H9 (cell line): ENCODE data around the gene CACNA2D3. TPM values are rescaled to one million over a fixed set of nuclear protein-coding genes. Genes with fewer than 3 reads are reported as not detected.

Experiments used
- DNase-seq: peaks from one replicate; pipeline ENCODE4 v3.0.0-alpha.2; 2017
- H2AFZ ChIP-seq: one replicate; pipeline ENCODE4 v1.6.1; 2013; ENCODE audit warnings: mild to moderate bottlenecking, low read length, control low read depth, moderate library complexity
- H2AK5ac ChIP-seq: 2 replicates; pipeline ENCODE4 v1.6.1; 2013; ENCODE audit warnings: low read length, control low read depth, mixed read lengths; ENCODE audit not compliant: insufficient read length
- H2BK120ac ChIP-seq: one replicate; pipeline ENCODE4 v1.6.1; 2013; ENCODE audit warnings: low read depth, mild to moderate bottlenecking, low read length, control low read depth, inconsistent platforms; ENCODE audit not compliant: poor library complexity, severe bottlenecking
- H2BK12ac ChIP-seq: 2 replicates; pipeline ENCODE4 v1.6.1; 2013; ENCODE audit warnings: low read length, control low read depth, mixed read lengths, low read depth; ENCODE audit not compliant: insufficient read length
- H2BK15ac ChIP-seq: 2 replicates; pipeline ENCODE4 v1.6.1; 2013; ENCODE audit warnings: low read depth, low read length, control low read depth
- H2BK20ac ChIP-seq: one replicate; pipeline ENCODE4 v1.6.1; 2013; ENCODE audit warnings: low read depth, mild to moderate bottlenecking, low read length, control low read depth, inconsistent platforms; ENCODE audit not compliant: poor library complexity, severe bottlenecking
- H2BK5ac ChIP-seq: 2 replicates; pipeline ENCODE4 v1.6.1; 2013; ENCODE audit warnings: low read length, control low read depth, mixed read lengths; ENCODE audit not compliant: insufficient read length
- H3K14ac ChIP-seq: 2 replicates; pipeline ENCODE4 v1.6.1; 2013; ENCODE audit warnings: low read length, control low read depth; ENCODE audit not compliant: insufficient read depth
- H3K18ac ChIP-seq: 2 replicates; pipeline ENCODE4 v1.6.1; 2013; ENCODE audit warnings: low read depth, mild to moderate bottlenecking, mixed read lengths, low read length, control low read depth; ENCODE audit not compliant: insufficient read length
- H3K23ac ChIP-seq: 2 replicates; pipeline ENCODE4 v1.6.1; 2013; ENCODE audit warnings: low read length, control low read depth, mixed read lengths, low read depth; ENCODE audit not compliant: insufficient read length
- H3K23me2 ChIP-seq: 2 replicates; pipeline ENCODE4 v1.6.1; 2013; ENCODE audit warnings: low read depth, mild to moderate bottlenecking, mixed read lengths, low read length, control low read depth; ENCODE audit not compliant: insufficient read length, poor library complexity, severe bottlenecking
- H3K27ac ChIP-seq: 2 replicates; pipeline ENCODE4 v1.5.1; 2013; ENCODE audit warnings: low read length, control low read depth, mixed read lengths, low read depth; ENCODE audit not compliant: insufficient read length
- H3K27me3 ChIP-seq: 2 replicates; pipeline ENCODE4 v1.6.1; 2013; ENCODE audit warnings: low read length, control low read depth, inconsistent platforms; ENCODE audit not compliant: insufficient read depth
- H3K4ac ChIP-seq: 2 replicates; pipeline ENCODE4 v1.6.1; 2013; ENCODE audit warnings: low read depth, mild to moderate bottlenecking, control low read depth, inconsistent platforms, low read length, moderate library complexity
- H3K4me1 ChIP-seq: 2 replicates; pipeline ENCODE4 v1.6.1; 2013; ENCODE audit warnings: low read length, control low read depth, inconsistent platforms; ENCODE audit not compliant: insufficient read depth
- H3K4me2 ChIP-seq: 2 replicates; pipeline ENCODE4 v1.6.1; 2013; ENCODE audit warnings: low read length, control low read depth, mixed read lengths; ENCODE audit not compliant: insufficient read length, insufficient read depth
- H3K56ac ChIP-seq: 2 replicates; pipeline ENCODE4 v1.6.1; 2013; ENCODE audit warnings: low read depth, mild to moderate bottlenecking, mixed read lengths, low read length, control low read depth; ENCODE audit not compliant: insufficient read length
- H3K79me1 ChIP-seq: 2 replicates; pipeline ENCODE4 v1.6.1; 2013; ENCODE audit warnings: low read depth, mild to moderate bottlenecking, moderate library complexity, low read length, control low read depth, inconsistent platforms; ENCODE audit not compliant: insufficient read depth, poor library complexity, severe bottlenecking
- H3K79me2 ChIP-seq: 2 replicates; pipeline ENCODE4 v1.6.1; 2013; ENCODE audit warnings: low read length, control low read depth, inconsistent platforms; ENCODE audit not compliant: insufficient read depth
- H3K9ac ChIP-seq: 2 replicates; pipeline ENCODE4 v1.6.1; 2013; ENCODE audit warnings: low read length, control low read depth, mixed read lengths; ENCODE audit not compliant: insufficient read length; ENCODE audit errors: extremely low read depth
- H3K9me3 ChIP-seq: one replicate; pipeline ENCODE4 v1.6.1; 2013; ENCODE audit warnings: low read depth, low read length, inconsistent platforms; ENCODE audit not compliant: control insufficient read depth
- H3T11ph ChIP-seq: one replicate; pipeline ENCODE4 v1.6.1; 2013; ENCODE audit warnings: mild to moderate bottlenecking, low read length, control low read depth, inconsistent platforms
- H4K20me1 ChIP-seq: one replicate; pipeline ENCODE4 v1.6.1; 2013; ENCODE audit not compliant: control insufficient read depth, insufficient read length, insufficient read depth
- H4K5ac ChIP-seq: 2 replicates; pipeline ENCODE4 v1.6.1; 2013; ENCODE audit warnings: low read depth, mild to moderate bottlenecking, mixed read lengths, low read length, control low read depth; ENCODE audit not compliant: insufficient read length
- H4K8ac ChIP-seq: replicated peaks from 2 replicates; pipeline ENCODE4 v1.6.1; 2013; ENCODE audit warnings: low read length, control low read depth, mixed read lengths, low read depth; ENCODE audit not compliant: insufficient read length
- H4K91ac ChIP-seq: 2 replicates; pipeline ENCODE4 v1.6.1; 2013; ENCODE audit warnings: low read depth, mild to moderate bottlenecking, moderate library complexity, mixed read lengths, low read length, control low read depth; ENCODE audit not compliant: insufficient read length
- H3K27ac Mint-ChIP-seq, 3 experiments: 2 replicates in 2 of 3; 3 replicates in 1 of 3; pipeline ENCODE4 v1.8.0; 2020 to 2021; ENCODE audit warnings: mixed read lengths in 3 of 3, mild to moderate bottlenecking in 1 of 3, moderate library complexity in 1 of 3
- H3K27me3 Mint-ChIP-seq: 2 replicates; pipeline ENCODE4 v1.8.0; 2021; ENCODE audit warnings: low read depth, mild to moderate bottlenecking, moderate library complexity, mixed read lengths
- H3K36me3 Mint-ChIP-seq, 3 experiments: 2 replicates in 2 of 3; 3 replicates in 1 of 3; pipeline ENCODE4 v1.8.0; 2020 to 2021; ENCODE audit warnings: low read depth in 3 of 3, mixed read lengths in 3 of 3; ENCODE audit not compliant: insufficient read depth in 1 of 3
- H3K4me1 Mint-ChIP-seq, 2 experiments: 2 replicates each; pipeline ENCODE4 v1.8.0; 2020; ENCODE audit warnings: mixed read lengths in 2 of 2
- H3K4me3 Mint-ChIP-seq, 2 experiments: 2 replicates in 1 of 2; 3 replicates in 1 of 2; pipeline ENCODE4 v1.8.0; 2020 to 2021; ENCODE audit warnings: mild to moderate bottlenecking in 2 of 2, mixed read lengths in 2 of 2, moderate library complexity in 1 of 2
- H3K9me3 Mint-ChIP-seq, 2 experiments: 2 replicates in 1 of 2; 3 replicates in 1 of 2; pipeline ENCODE4 v1.8.0; 2020; ENCODE audit warnings: mild to moderate bottlenecking in 2 of 2, mixed read lengths in 2 of 2, moderate library complexity in 1 of 2
- WGBS: extraction: QIAGEN DNeasy Blood & Tissue Kit; methylation state at CpG from one replicate; pipeline ENCODE4 v1.1.7; 2013; ENCODE audit warnings: missing lambda C conversion rate, low lambda C conversion rate, mixed read lengths; ENCODE audit not compliant: insufficient read length; ENCODE audit errors: extremely low coverage; 5-methylcytosine and 5-hydroxymethylcytosine counted together
- total RNA-seq: library from RNA; stranded (reverse); gene quantifications from 2 replicates; pipeline ENCODE4 v1.2.1, GENCODE V29; 2021
- TF ChIP-seq, protein P1 (sequence below): fragments of 200-600 bp; sonication (generic); conservative IDR thresholded peaks from 3 replicates; pipeline ENCODE4 v1.8.0; 2021; ENCODE audit warnings: antibody characterized with exemption, mild to moderate bottlenecking

CACNA2D3 gene
- total RNA-seq, 1 experiment from 2014 or later = 3.2 TPM

DNA sequence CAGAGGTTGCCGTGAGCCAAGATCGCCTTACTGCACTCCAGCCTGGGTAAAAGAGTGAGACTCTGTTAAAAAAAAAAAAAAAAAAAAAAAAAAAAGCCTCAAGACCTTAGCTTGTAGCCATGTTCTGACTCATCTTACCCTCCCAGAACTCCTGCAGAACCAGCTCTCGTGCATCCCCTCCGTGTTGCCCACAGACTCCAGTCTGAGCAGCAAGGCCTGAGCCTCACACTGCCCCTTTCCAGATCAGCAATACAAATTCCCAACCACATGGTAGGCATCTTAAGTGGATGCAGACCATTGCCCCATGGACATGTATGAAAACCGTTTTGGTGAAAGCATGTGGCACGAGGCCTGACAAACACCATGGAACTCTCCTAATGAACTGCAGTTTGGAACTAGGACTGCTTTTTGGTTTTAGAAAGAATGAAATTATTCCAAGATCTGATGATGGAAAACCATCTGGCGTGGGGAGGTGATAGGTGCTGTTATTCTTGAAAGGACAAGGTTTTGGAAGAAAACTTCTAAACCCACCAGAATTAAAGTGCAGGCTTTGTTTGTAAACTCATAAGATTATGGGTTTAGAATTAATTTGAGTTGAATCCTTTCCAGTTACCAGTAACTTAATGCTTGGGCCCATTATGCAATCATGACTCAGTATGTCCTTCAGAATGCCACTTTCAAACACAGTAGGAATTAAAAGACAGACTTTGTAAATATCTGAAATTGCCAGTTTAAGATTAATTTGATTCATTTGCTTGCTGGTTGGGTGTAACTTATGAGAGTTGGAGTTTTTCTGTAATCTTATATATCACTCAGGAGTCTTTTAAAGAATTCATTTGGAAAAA lies 969.3 kb downstream of the CACNA2D3 start:
- Histone ChIP-seq H4K91ac (no peak overlapping the region), H3K18ac (no peak overlapping the region), H4K20me1 (no peaks in the 10 kb centered on the region), H3K4ac (no peak overlapping the region), H2BK20ac (no peak overlapping the region), H2BK12ac (no peak overlapping the region), H2AFZ (no peak overlapping the region), H3K23me2 (no peaks in the 10 kb centered on the region), H2AK5ac (no peak overlapping the region), H3K14ac (no peak overlapping the region), H2BK5ac (no peak overlapping the region), H3K27me3 (no peaks in the 10 kb centered on the region), H3K9me3 (no peaks in the 10 kb centered on the region), H3K79me1 (no peaks in the 10 kb centered on the region), H2BK120ac (no peak overlapping the region), H3K56ac (no peak overlapping the region), H3K79me2 (no peaks in the 10 kb centered on the region), H3K9ac (no peak overlapping the region), H4K8ac (no peak overlapping the region), H3K27ac (no peak overlapping the region), H3K4me1 (no peaks in the 10 kb centered on the region), H3K23ac (no peak overlapping the region), H4K5ac (no peak overlapping the region), H2BK15ac (no peak overlapping the region), H3T11ph (no peak overlapping the region), H3K4me2 (no peak overlapping the region)
- no CpG with 5 or more reads among the region's 7 CpGs for WGBS
- H3K9me3 Mint-ChIP-seq = no peaks in the 10 kb centered on the region; a peak in 1 of 5 replicates
- DNase-seq = no peak
- H3K4me3 Mint-ChIP-seq = no peak overlapping the region
- no peaks in the 10 kb centered on the region for H3K36me3 Mint-ChIP-seq
- peaks cover 2% of the 10 kb centered on the region for H3K27me3 Mint-ChIP-seq
- H3K27ac Mint-ChIP-seq = no peak overlapping the region
- TF ChIP-seq, protein P1, sequence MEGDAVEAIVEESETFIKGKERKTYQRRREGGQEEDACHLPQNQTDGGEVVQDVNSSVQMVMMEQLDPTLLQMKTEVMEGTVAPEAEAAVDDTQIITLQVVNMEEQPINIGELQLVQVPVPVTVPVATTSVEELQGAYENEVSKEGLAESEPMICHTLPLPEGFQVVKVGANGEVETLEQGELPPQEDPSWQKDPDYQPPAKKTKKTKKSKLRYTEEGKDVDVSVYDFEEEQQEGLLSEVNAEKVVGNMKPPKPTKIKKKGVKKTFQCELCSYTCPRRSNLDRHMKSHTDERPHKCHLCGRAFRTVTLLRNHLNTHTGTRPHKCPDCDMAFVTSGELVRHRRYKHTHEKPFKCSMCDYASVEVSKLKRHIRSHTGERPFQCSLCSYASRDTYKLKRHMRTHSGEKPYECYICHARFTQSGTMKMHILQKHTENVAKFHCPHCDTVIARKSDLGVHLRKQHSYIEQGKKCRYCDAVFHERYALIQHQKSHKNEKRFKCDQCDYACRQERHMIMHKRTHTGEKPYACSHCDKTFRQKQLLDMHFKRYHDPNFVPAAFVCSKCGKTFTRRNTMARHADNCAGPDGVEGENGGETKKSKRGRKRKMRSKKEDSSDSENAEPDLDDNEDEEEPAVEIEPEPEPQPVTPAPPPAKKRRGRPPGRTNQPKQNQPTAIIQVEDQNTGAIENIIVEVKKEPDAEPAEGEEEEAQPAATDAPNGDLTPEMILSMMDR = no peak
- no peaks in the 10 kb centered on the region for H3K4me1 Mint-ChIP-seq
